T-helper 1 cell treated with Interleukin-12 subunit alpha and Interleukin-12 subunit beta and Interleukin-4 antibody, amounts not matched to agents 30 ng/mL and 1 ng/mL, for 36 hours (primary cell): ENCODE data around the gene DHDDS. TPM values are rescaled to one million over a fixed set of nuclear protein-coding genes. Genes with fewer than 3 reads are reported as not detected.

Source experiments
- intact Hi-C: fragments of 100-400 bp; cut with micrococcal nuclease; formaldehyde crosslinking; loops from one replicate; pipeline ENCODE4 v1.15.1; 2024
- total RNA-seq: library from RNA; stranded (reverse); gene quantifications from 2 replicates; pipeline ENCODE4 v1.2.3, GENCODE V29; 2022

The DHDDS gene
- total RNA-seq, 1 donor from 2014 or later, result 65.4 TPM

DNA sequence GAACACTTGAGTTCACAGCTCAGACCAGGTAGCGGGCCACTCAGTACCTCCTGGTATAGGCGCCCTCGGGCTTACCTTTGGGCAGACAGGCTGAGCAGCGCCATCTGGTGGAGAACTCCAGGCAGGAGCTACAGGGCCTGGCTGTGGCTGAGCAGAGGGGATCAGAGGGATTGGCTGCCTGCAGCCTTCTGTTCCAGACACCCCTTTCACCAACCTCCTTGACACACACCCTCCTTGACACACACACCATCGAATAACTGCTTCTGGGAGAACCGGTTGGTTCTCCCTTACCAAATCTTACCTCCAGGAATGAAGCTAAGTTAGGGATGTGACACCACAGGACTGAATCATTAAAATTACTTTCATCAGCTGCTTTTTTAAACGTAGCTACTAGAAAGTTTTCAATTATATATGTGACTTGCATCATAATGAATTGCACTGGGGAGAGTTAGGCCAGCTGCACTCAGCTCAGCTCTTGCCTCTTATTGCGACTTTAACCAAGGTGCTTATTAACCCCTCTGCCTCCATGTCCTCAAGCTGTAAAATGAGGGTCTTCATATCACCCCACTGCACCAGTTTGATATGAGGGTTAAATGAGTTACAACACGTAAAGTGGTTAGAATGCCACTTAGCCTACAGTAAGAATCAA is 14.9 kb upstream of the DHDDS start:
- intact Hi-C loops, result loop anchor here (1.0 to 5.0 kb wide), 8 partner anchors 54 to 380 kb away; partner anchors contain the start of gene CEP85

DNA sequence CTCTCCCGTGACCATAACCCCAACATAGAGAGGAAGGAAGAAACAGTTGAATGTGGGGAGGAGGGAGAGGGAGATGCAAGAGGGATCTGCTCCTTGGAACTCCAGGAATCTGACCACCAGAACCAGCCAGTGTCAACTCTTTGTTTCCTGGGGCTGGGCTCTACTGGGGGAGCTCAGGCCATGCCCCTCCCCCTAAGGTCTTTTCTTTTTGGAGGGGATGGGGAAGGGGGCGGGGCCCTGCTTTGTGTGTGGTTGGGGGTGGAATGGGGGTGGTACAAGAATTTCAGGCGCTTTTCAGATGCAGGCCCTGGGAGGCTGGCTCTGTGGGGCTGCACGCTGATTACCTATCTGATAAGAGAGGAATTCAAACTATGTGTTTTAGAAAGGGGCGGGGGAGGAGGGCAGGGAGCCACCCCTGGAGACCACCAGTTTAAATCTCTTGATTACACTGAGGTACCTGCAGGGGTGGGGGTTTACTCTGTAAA is 13.2 kb upstream of the DHDDS start:
- intact Hi-C loops, result loop anchor here (5.0 kb wide), 1 partner anchor 382 kb away; no protein-coding TSS in a partner anchor

DNA sequence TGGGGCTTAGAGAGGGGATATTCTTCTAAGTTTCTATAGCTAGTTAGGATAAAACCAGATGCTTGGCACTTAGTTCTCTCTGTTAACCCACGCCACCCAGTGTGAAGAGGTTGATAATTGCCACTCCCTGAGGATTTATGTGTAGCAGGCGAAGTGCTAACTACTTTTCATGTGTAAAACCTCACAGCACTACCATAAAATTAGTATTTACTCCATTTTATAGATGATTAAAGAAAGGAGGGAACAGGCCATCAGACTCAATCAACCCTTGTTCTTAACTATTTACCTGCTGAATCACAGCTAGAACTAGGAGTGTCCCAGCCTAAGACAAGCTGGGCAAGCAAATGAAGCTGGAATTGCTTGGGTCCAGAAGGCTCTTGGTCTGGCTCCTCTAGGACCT is 12.6 kb upstream of the DHDDS start:
- intact Hi-C loops, result loop anchor here (5.0 kb wide), 1 partner anchor 382 kb away; no protein-coding TSS in a partner anchor

DNA sequence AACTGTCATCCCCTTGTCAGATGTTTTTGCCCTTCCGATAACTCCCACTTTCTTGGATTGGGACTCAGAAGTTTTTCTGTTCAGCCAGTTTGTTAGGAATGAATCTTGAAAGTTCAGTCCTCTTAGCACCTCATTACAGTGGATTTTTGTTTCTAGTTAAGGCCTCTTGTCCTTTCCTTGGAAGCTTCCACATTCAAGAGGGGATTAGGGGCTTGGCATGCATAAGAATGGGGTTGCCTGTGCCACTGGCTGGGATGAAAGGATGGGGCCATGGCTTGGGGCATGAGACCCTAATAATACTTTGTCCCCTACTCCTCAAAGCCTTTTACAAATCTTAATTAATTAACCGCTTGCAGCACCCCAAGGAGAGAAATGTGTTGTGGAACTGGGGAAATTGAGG is 2.4 kb upstream of the DHDDS start:
- intact Hi-C loops, result loop anchor here (5.0 to 10.0 kb wide), 3 partner anchors 392 to 893 kb away; partner anchors contain the start of genes SFN and TMEM222

DNA sequence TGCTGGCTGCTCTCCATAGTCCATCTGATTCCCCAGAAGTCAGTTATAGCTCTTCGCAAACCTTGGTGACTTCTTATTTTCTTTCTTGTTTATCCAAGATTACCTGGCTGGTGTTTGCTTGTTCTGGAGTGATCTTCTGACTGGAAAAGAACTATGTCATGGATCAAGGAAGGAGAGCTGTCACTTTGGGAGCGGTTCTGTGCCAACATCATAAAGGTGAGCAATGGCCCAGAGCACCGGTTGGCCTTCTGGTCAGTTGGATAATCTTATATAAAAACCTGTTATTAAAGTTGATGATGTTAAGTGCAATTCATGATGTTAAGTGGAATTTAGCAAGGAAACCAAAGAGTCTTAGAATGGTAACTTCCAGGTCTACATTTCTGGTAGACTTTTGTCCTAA is 672 bp downstream of the DHDDS start:
- intact Hi-C loops, result loop anchor here (1.0 to 10.0 kb wide), 13 partner anchors 40 to 1002 kb away; partner anchors contain the start of genes CEP85, HMGN2, MACO1 and SFN

DNA sequence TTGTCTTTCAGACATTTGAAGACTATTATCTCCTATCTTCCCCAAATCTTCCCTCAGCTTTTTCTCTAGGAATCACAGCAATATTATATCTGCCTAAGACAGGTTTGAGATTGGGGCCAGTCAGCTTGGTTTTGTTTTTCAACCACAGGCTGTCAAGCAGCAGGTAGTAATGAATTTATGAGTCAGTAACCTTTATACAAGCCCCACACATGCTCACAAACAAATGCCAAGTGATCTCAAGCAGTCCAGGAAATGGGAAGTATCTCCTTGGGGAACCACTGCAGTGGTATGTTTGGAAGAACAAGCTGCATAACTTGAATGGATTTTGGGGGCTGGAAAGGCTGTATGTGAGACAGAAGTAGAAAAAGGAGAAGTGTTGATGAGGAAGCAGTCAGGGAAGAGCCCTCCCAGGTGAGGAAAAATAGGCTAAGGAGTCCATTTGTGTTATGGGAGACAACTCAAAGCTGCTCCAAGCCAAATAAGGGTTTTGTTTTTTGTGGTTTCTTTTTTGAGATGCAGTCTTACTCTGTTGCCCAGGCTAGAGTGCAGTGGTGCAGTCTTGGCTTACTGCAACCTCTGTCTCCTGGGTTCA is 2.1 kb downstream of the DHDDS start:
- intact Hi-C loops, result loop anchor here (5.0 to 10.0 kb wide), 3 partner anchors 397 to 888 kb away; partner anchors contain the start of genes SFN and TMEM222

DNA sequence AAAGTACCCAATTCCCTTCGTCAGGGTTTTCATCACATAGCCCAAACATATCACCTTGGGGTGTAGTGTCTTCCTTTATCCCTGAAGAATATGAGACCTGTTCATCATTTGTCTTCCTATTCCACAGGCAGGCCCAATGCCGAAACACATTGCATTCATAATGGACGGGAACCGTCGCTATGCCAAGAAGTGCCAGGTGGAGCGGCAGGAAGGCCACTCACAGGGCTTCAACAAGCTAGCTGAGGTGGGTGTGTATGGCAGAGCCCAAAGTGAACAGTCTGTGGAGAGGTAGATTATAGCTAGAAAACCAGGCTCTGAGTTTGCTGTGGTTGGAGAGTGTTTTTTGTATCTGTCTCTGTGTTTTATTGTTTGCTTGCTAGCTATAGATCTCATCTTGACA is 5.9 kb downstream of the DHDDS start:
- intact Hi-C loops, result loop anchor here (10.0 kb wide), 1 partner anchor 427 kb away; the partner anchor contains the start of gene SFN

DNA sequence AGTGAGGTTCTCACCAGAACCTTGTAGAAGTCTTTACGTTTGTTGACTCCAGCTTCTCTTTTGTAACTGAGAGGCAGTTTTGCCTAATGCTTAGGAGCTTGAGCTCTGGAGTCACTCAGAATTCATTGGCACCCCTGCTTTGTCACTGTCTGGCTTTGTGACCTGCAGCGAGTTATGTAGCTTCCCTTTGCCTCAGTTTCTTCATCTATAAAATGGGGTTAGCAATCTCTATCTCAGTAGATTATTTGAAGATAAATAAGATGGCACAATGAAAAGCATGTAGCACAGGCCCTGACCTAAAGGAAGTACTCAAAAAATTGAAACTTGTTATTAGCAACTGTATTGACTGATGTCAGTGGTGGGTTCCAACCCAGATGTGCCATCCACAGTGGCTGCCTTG is 8.1 kb downstream of the DHDDS start:
- intact Hi-C loops, result no loop called here

DNA sequence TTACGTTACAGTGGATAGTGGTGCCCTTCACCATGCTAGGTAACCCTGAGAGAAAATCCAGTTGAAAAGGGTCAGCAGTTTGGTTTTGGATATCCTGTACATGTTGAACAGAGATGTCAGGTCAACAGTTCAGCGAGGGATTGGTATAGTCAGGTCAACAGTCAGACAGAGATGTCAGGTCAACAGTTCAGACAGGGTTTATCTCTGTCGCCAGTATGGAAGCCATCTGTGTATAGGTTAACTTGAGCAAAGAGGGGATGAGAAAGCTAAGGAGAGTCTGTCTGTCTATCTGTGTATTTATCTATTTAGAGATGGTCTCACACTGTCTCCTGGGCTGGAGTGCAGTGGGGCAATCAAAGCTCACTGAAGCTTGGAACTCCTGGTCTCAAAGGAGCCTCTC is 17.7 kb downstream of the DHDDS start:
- intact Hi-C loops, result no loop called here

DNA sequence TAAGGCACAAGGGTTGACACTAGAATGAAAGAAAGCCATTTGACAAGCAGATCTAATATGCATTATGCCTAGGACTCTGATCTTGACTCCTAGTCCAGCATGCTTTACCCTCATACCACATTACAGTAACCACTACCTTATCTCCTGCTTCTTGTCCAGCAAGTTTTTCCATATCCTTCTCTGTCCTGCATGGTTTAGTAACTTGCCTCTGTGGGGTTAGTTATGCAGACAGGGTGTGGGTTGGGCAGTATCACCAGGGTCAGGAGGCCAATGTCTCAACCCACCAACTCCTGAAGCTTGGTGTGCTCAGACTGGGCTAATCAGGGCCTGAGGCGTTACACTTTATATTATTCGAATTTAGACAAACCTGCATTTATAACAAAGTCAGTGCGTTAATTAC is 18.8 kb downstream of the DHDDS start:
- intact Hi-C loops, result no loop called here

DNA sequence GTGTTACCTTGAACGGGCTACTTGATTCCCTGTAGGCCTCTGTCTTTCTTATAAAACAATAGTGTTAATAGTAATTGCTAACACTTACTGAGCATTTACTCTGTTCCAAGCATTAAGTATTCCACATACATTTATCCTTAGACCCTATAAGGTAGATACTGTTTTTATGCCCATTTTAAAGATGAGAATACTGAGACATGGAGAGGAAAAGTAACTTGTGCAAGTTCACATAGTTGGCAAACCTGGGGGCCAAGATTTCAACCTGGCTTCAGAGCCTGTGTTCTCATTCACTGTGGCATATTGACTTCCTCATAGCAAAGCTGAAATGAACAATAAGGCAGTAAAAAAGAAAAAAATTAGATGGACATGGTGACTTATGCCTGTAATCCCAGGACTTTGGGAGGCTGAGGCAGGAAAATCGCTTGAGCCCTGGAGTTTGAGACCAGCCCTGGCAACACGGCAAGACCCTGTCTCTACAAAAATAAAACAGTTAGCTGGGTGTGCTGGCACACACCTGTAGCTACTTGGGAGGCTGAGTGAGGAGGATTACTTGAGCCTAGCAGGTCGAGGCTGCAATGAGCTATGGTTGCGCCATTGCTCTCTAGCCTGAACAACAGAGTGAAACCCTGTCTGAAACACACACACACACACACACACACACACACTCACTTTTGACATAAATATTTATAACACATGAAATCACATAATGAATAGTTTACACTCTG is 20.5 kb downstream of the DHDDS start:
- intact Hi-C loops, result no loop called here

DNA sequence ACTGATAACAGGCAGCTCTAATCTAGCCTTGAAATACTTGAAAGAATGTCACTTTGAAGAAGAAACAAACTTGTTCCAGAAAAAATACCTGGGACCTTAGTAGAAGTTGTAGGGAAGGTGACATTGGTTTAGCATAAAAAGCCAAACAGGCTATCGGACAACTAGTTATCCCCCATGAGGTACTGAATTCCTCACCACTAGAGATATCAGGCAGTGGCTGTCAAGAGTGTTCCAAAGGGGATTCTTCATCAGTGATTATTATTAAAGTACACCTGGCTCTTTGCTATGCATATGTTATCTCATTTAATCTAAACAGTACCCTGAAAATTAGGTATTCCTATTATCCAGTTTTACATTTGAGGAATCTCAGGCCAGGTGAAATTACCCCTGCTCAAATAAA is 27.0 kb downstream of the DHDDS start:
- intact Hi-C loops, result no loop called here

DNA sequence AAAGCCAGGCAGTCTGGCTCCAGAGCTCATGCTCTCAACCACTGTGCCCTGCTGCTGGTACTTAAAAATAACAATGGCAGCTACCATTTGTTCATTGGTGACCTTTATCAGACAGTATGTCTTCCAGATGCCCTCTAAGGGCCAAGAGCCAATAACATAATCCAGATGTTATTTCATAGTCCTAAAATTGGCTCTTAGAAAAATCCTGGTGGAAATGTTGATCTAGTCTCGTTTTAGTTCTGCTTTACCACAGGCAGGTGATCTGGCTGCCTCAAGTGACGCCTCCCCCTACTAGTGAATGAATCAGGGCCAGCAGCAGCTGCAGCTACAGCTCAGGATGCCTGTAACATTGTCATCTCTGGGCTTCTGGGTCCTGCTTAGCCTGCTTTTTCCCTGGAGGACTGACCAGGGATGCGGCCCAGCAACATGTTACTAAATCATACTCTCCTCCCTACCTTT is 27.5 kb downstream of the DHDDS start:
- intact Hi-C loops, result no loop called here

DNA sequence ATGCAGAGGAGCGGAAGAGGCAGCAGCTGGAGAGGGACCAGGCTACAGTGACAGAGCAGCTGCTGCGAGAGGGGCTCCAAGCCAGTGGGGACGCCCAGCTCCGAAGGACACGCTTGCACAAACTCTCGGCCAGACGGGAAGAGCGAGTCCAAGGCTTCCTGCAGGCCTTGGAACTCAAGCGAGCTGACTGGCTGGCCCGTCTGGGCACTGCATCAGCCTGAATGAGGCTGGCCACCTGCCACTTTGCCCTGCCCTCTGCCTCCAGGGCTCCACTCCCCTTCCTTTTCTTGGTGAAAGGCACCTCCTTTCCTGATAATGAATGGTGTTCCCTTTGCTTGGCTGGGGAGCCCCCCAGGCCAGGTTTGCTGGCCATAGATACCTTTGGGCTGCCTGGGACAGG is 36.8 kb downstream of the DHDDS start:
- intact Hi-C loops, result no loop called here

DNA sequence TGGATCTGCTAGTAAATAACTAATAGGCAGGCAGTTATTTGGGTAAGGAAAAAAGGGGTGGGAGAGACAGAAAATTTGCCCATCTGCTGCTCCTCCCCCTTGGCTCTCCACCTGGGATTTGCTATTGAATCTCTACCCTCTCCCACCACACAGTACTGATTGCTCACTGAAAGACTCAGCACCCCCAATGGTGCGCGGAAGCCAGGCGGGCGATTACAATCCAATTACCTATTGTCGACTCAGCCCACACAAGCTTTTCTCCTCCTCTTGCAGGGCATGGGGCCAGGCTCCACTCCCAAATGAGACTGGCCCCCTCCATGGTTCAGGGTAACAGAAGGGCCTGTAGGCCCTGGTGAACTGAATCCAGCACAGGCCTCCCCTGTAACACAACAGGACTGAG is 37.4 kb downstream of the DHDDS start:
- intact Hi-C loops, result no loop called here

DNA sequence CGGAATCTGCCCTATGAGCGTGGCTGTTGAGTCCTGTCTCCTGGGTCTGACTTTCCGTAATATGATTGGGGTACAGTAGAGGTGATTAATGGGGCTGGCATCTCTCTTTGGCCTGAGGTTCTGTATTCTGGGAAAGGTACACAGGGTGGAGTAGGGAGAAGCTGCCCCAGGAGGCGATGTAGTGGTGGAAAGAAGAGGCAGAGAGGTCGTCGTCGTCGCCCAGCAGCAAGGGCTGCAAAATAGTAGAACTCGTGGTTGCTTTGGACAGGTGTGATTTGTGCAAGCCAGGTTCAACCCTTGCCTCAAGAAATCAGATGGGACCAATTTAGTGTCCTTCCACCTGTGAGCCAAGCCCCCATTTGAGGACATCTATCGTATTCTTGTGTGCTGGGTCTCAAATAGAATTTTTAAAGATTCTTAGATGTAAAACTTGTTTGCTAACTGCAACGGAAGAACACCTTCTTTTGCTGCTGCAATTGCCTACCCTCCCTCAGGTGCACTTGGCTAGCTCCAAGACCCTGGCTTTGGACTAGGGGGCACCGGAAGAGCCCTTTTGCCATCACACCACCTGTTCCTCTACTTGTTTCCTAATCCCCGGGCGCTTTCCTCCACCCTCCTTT is 38.9 kb downstream of the DHDDS start:
- intact Hi-C loops, result loop anchor here (5.0 to 10.0 kb wide), 5 partner anchors 239 to 1826 kb away; partner anchors contain the start of genes CEP85, MACO1, RSRP1 and SRRM1

DNA sequence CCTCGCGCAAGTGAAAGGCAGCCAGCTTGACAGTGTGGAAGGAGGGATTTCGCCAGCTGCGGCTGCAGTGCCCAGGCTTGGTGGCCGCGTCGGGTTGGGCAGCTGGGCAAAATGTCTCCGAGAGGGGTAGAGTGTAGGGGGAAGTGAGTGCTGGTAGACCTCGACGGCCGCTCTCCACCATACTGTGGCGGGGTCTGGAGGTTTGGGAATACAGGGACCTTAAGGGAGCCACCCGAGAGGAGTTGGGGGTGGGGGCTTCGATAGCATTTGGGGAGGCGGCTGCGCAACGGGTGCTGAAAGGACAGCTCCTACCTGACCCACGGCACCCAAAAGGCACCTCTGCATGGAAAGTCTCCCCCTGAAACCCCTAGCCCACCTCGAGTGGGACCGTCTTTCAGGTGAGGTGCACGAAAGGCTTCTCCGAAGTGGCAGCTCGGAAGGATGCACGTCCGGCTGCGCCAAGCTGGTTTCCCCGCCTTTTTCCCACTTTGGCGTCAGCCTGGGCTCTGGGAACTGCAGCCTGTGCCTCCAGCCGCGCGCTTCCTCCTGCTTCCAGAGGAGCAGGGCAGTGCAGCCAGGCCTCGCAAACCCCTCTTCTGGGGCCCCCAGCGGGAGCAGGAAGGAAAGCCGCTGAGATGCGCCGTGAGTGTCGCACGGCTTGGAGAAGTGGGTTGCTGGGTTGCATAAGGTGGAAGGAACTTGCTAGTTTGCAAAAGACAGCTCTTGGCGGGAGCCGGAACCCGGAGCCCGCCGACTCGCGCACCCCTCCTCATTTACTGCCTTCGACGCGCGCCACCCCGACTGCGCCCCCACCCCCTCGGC is 39.6 kb downstream of the DHDDS start:
- intact Hi-C loops, result loop anchor here (1.0 to 10.0 kb wide), 13 partner anchors 39 to 1827 kb away; partner anchors contain the start of genes CEP85, DHDDS, MACO1 and PDIK1L

DNA sequence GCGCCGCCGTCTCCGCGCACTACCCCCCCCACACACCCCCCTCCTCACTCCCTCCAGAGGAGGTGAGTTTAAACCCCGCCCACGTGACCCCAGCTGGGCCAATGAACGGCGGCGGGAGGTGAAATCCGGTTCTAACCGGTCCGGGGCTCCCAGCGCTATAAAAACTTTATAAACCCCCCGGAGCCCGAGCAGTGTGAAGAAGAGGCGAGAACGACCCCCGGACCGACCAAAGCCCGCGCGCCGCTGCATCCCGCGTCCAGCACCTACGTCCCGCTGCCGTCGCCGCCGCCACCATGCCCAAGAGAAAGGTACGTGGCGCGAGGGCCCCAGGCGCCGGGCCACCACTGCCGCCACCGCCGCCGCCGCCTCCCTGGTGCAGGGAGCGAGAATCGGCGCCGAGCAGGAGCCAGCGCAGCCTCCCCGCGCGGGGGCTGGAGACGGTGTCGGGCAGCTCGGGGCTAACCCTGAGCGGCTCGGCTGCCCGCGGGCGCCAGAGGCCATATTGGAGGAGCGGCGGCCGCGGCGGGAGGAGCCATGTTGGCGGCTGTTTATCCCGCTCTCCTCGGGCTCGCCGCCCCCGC is 40.3 kb downstream of the DHDDS start, which contains the start of gene HMGN2:
HMGN2 (plus strand) TSS at position 121 of the 581 bp plus-strand sequence; CDS start at position 294, 173 bp downstream.
- intact Hi-C loops, result loop anchor here (1.0 to 10.0 kb wide), 13 partner anchors 40 to 1828 kb away; partner anchors contain the start of genes CEP85, DHDDS, MACO1 and PDIK1L
